AG04449 (cell line): ENCODE measurements around the gene PCED1B.
A peak's percentile ranks its signal among the peaks of the same experiment; 100 is the strongest.

Source experiments
- CTCF ChIA-PET: fragments of 350-600 bp; formaldehyde crosslinking; extraction: SDS; loops from one replicate; lab custom pipeline; 2021; ENCODE audit warnings: antibody characterized with exemption; lab: Yijun Ruan, JAX
- POLR2A ChIA-PET: fragments of 400-600, 350-600 bp; formaldehyde crosslinking; extraction: SDS; loops from one replicate; lab custom pipeline; 2020; ENCODE audit warnings: antibody characterized with exemption, inconsistent platforms; lab: Yijun Ruan, JAX
- DNase-seq: peaks from one replicate; pipeline ENCODE4 v3.0.0-alpha.2; 2010; ENCODE audit warnings: low read depth, low spot score
- H3K4me3 ChIP-seq: 2 replicates; pipeline ENCODE4 v1.5.1; 2011; ENCODE audit warnings: low read depth, mild to moderate bottlenecking, control low read depth, low read length
- CTCF ChIP-seq: IDR thresholded peaks from one replicate; pipeline ENCODE4 v1.5.1; 2011; ENCODE audit warnings: mild to moderate bottlenecking, moderate library complexity, low read length, control low read depth, inconsistent platforms; ENCODE audit not compliant: insufficient read depth; ENCODE audit errors: missing control alignments

The PCED1B gene, protein sequence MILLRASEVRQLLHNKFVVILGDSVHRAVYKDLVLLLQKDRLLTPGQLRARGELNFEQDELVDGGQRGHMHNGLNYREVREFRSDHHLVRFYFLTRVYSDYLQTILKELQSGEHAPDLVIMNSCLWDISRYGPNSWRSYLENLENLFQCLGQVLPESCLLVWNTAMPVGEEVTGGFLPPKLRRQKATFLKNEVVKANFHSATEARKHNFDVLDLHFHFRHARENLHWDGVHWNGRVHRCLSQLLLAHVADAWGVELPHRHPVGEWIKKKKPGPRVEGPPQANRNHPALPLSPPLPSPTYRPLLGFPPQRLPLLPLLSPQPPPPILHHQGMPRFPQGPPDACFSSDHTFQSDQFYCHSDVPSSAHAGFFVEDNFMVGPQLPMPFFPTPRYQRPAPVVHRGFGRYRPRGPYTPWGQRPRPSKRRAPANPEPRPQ

GRCh38 chr12:47079468-47079980 lies at the start of gene PCED1B, which contains the start of gene AMIGO2:
TSS of gene PCED1B (plus strand) at chr12:47079621. CDS start at chr12:47235064, 155,443 bp downstream.
TSS of gene AMIGO2 (minus strand) at chr12:47079959. CDS start at chr12:47079002, 957 bp downstream.
- no peak for DNase-seq
- ChIA-PET POLR2A (interaction anchor here (0.5 to 2.5 kb wide), 10 partner anchors 9 to 317 kb away, joined by 3 to 13 read pairs (median 4); no protein-coding TSS in a partner anchor), CTCF (interaction anchor here (1.3 to 3.6 kb wide), 8 partner anchors 9 to 318 kb away, joined by 3 to 28 read pairs (median 5); no protein-coding TSS in a partner anchor)
- TF ChIP-seq CTCF: peak; percentile 50
- H3K4me3 ChIP-seq: peak within 1 kb of the TSS; percentile 85

DNA sequence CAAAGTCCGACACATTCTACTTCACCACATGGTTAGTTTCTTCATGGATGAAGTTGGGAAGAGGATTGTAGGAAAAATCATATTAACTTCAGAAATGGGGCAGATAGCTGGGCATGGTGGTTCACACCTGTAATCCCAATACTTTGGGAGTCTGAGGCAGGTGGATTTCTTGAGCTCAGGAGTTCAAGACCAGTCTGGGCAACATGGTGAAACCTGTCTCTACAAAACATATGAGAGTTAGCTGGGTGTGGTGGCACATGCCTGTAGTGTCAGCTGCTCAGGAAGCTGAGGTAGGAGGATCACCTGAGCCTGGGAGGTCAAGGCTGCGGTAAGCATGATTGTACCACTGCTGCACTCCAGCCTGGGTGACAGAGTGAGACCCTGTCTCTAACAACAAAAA lies 49.5 kb upstream of the PCED1B start:
- no peak for DNase-seq
- ChIA-PET CTCF (interaction anchor here (1.2 kb wide), 1 partner anchor 657 kb away, joined by 5 read pairs; no protein-coding TSS in a partner anchor), POLR2A (no interaction called here)

GRCh38 chr12:47032644-47033043 lies 46.8 kb upstream of the PCED1B start:
- no peak for DNase-seq
- CTCF ChIA-PET: interaction anchor here (0.6 to 6.4 kb wide), 67 partner anchors 10 to 747 kb away, joined by 3 to 122 read pairs (median 4); partner anchors contain the start of genes AMIGO2 and PCED1B
- peak; percentile 27 for TF ChIP-seq CTCF
- no peak overlapping the region for H3K4me3 ChIP-seq
- POLR2A ChIA-PET: interaction anchor here (0.6 kb wide), 1 partner anchor 654 kb away, joined by 3 read pairs; no protein-coding TSS in a partner anchor

More for the DNA sequence above, 49.5 kb upstream of the PCED1B start:
- no peak for TF ChIP-seq CTCF
- no peak overlapping the region for H3K4me3 ChIP-seq

DNA sequence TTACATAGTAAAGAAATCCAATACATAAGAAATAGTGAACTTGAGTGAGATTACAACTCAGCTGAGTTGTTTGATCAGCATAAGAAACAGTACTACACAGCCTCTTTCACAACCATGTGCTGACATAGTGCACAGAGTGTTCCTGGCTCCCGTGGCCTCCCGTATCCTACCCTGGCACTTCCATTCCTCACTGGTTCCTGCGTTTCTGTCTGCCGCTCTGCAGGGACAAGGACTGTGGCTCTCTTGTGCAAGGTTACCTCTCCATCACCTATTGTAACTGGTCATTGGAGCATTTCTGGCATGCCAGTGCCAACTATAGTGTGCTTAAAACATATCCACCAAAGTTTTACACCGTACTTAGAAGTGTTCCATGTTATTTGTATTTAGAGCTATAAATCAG lies 46.3 kb upstream of the PCED1B start:
- TF ChIP-seq CTCF: no peak
- CTCF ChIA-PET: interaction anchor here (0.6 to 6.4 kb wide), 58 partner anchors 9 to 746 kb away, joined by 3 to 122 read pairs (median 4); partner anchors contain the start of genes AMIGO2 and PCED1B
- POLR2A ChIA-PET: interaction anchor here (0.6 to 0.7 kb wide), 2 partner anchors 274 to 653 kb away, joined by 3 read pairs; no protein-coding TSS in a partner anchor
- no peak for DNase-seq
- no peak overlapping the region for H3K4me3 ChIP-seq

- no peak for TF ChIP-seq CTCF
- no peak for DNase-seq
- POLR2A ChIA-PET: interaction anchor here (0.7 kb wide), 1 partner anchor 273 kb away, joined by 3 read pairs; no protein-coding TSS in a partner anchor
- CTCF ChIA-PET: interaction anchor here (1.1 to 6.4 kb wide), 24 partner anchors 8 to 658 kb away, joined by 3 to 122 read pairs (median 8); no protein-coding TSS in a partner anchor
- no peak overlapping the region for H3K4me3 ChIP-seq
These were observed 45.4 kb upstream of the PCED1B start for GRCh38 chr12:47033789-47034555.
